Kidney (tissue), 14 donors: ENCODE data around the gene HOTAIR. TPM values are rescaled to one million over a fixed set of nuclear protein-coding genes. Genes with fewer than 3 reads are reported as not detected.
A peak's percentile ranks its signal among the peaks of the same experiment; 100 is the strongest.

ENCODE experiments used
- DNase-seq, 5 donors: peaks; one replicate each; pipeline ENCODE4 v3.0.0-alpha.2; 2013 to 2020
- FAIRE-seq: peaks from 2 replicates; lab custom pipeline; 2012; peaks lifted over from hg19 to GRCh38; lab: Jason Lieb, UNC
- H3K27ac ChIP-seq, 2 donors: one replicate each; pipeline ENCODE4 v1.7.0; 2013; ENCODE audit warnings: low read depth in 2 of 2, low read length in 2 of 2, inconsistent platforms in 1 of 2
- H3K27me3 ChIP-seq: one replicate; pipeline ENCODE4 v1.7.1; 2013; ENCODE audit warnings: low read length, inconsistent platforms; ENCODE audit not compliant: control insufficient read depth, insufficient read depth
- H3K36me3 ChIP-seq, 3 donors: one replicate each; pipeline versions ENCODE4 v1.7.0 to v1.7.1; 2013; ENCODE audit warnings: low read length in 3 of 3, control low read depth in 1 of 3, inconsistent platforms in 1 of 3; ENCODE audit not compliant: insufficient read depth in 3 of 3, control insufficient read depth in 2 of 3
- H3K4me1 ChIP-seq, 3 donors: one replicate each; pipeline versions ENCODE4 v1.7.0 to v1.7.1; 2013; ENCODE audit warnings: low read length in 3 of 3, inconsistent platforms in 1 of 3, low read depth in 1 of 3; ENCODE audit not compliant: control insufficient read depth in 2 of 3, insufficient read depth in 2 of 3
- H3K4me3 ChIP-seq, 3 donors: one replicate each; pipeline versions ENCODE4 v1.7.0 to v1.8.1; 2013; ENCODE audit warnings: low read length in 3 of 3, control low read depth in 1 of 3, inconsistent platforms in 1 of 3
- H3K9ac ChIP-seq, 3 donors: one replicate each; pipeline versions ENCODE4 v1.7.0 to v1.7.1; 2013; ENCODE audit warnings: low read length in 3 of 3, control low read depth in 1 of 3, inconsistent platforms in 1 of 3
- H3K9me3 ChIP-seq, 3 donors: one replicate each; pipeline versions ENCODE4 v1.7.0 to v1.7.1; 2013; ENCODE audit warnings: low read length in 3 of 3, control low read depth in 1 of 3, inconsistent platforms in 1 of 3; ENCODE audit not compliant: control insufficient read depth in 2 of 3, insufficient read depth in 1 of 3
- CTCF ChIP-seq: IDR thresholded peaks from 3 replicates; pipeline ENCODE4 v1.5.1; 2012; ENCODE audit warnings: mild to moderate bottlenecking, moderate library complexity, borderline replicate concordance; ENCODE audit not compliant: insufficient read depth; ENCODE audit errors: extremely low read depth
- intact Hi-C: fragments of 100-400 bp; cut with DNase I; formaldehyde crosslinking; loops from one replicate; pipeline ENCODE4 v1.11.1; 2022
- polyA plus RNA-seq: library from polyadenylated mRNA; stranded (reverse); fragments of 350-450 nt; fragmentation: Illumina TruSeq; extraction: RNeasy Lipid Tissue Mini Kit (QIAGEN cat#74804); gene quantifications from one replicate; pipeline ENCODE4 v1.2.3, GENCODE V29; 2014; ENCODE audit warnings: low read depth, low replicate concordance; ENCODE audit not compliant: insufficient read depth
- total RNA-seq: library from RNA; stranded (reverse); fragmentation: NEBNext Ultra II Directional; extraction: Animal tissue kit (Norgen Biotek cat#: 25700); gene quantifications from one replicate; pipeline ENCODE4 v1.2.1, GENCODE V29; 2021
- donor health status: control.
- donor health status: control.
- donor health status: control.
- donor health status: control.
- donor health status: control.
- donor health status: DM: yes; HTN: yes; CAD: no.
- donor health status: Normal renal cell carcinoma (clear cell type).

HOTAIR gene
- total and polyA plus RNA-seq, 2 donors from 2014 or later, result 0.52 to 0.76 TPM

- H3K27me3 ChIP-seq, result peaks cover 70% of the 10 kb centered on the region
- no peak overlapping the region for H3K9ac ChIP-seq
- H3K36me3 ChIP-seq, result no peaks in the 10 kb centered on the region
- no peaks in the 10 kb centered on the region for H3K9me3 ChIP-seq
- TF ChIP-seq CTCF, result no peak
- intact Hi-C loops, result no loop called here
- DNase-seq (peak in 1 of 5 donors; percentile 55), FAIRE-seq (no peak)
- no peak overlapping the region for H3K27ac ChIP-seq
- no peak overlapping the region for H3K4me3 ChIP-seq
- no peaks in the 10 kb centered on the region for H3K4me1 ChIP-seq
Observed at GRCh38 chr12:53966385-53967133, 8.2 kb downstream of the HOTAIR start.

GRCh38 chr12:53966085-53966384, 8.7 kb downstream of the HOTAIR start:
- DNase-seq (peak in 1 of 5 donors; percentile 54), FAIRE-seq (no peak)
- no peak for TF ChIP-seq CTCF
- intact Hi-C loops, result no loop called here
- no peak overlapping the region for H3K9ac ChIP-seq
- H3K27ac ChIP-seq, result no peak overlapping the region
- H3K27me3 ChIP-seq, result peaks cover 66% of the 10 kb centered on the region
- H3K4me1 ChIP-seq, result no peaks in the 10 kb centered on the region
- no peaks in the 10 kb centered on the region for H3K9me3 ChIP-seq
- no peaks in the 10 kb centered on the region for H3K36me3 ChIP-seq
- H3K4me3 ChIP-seq, result no peak overlapping the region

- no peak overlapping the region for H3K9ac ChIP-seq
- TF ChIP-seq CTCF, result no peak
- intact Hi-C loops, result no loop called here
- no peaks in the 10 kb centered on the region for H3K4me1 ChIP-seq
- no peaks in the 10 kb centered on the region for H3K9me3 ChIP-seq
- H3K36me3 ChIP-seq, result no peaks in the 10 kb centered on the region
- no peak overlapping the region for H3K4me3 ChIP-seq
- H3K27me3 ChIP-seq, result peaks cover 64% of the 10 kb centered on the region
- peak in 3 of 5 donors; percentile 73 to 77 (median 77) for DNase-seq
- H3K27ac ChIP-seq, result no peak overlapping the region
- FAIRE-seq, result no peak
Observed at GRCh38 chr12:53965281-53966084, 9.3 kb downstream of the HOTAIR start.
